Thyroid gland (tissue), 4 donors: Measurements from ENCODE around the gene SLC12A8. TPM values are rescaled to one million over a fixed set of nuclear protein-coding genes. Genes with fewer than 3 reads are reported as not detected.
"Not testable (repeated sequence)": the region's sequence is repeated elsewhere in the genome, so short reads cannot be mapped to it uniquely, and the experiment has no call there.

Source experiments
- DNase-seq, 2 donors: peaks; one replicate each; pipeline ENCODE4 v3.0.0-alpha.2; 2019
- H3K27ac ChIP-seq, 3 donors: fragments of 200-600 bp; sonication (generic); 1 replicate in 2 of 3; 2 replicates in 1 of 3; pipeline ENCODE4 v1.5.1; 2016 to 2019; ENCODE audit warnings: mild to moderate bottlenecking in 1 of 3, moderate library complexity in 1 of 3
- H3K27me3 ChIP-seq: fragments of 200-600 bp; sonication (generic); one replicate; pipeline ENCODE4 v1.5.1; 2019
- H3K36me3 ChIP-seq, 2 donors: fragments of 200-600 bp; sonication (generic); one replicate each; pipeline ENCODE4 v1.5.1; 2016 to 2019
- H3K4me1 ChIP-seq, 2 donors: fragments of 200-600 bp; sonication (generic); one replicate each; pipeline ENCODE4 v1.5.1; 2017 to 2019
- H3K4me3 ChIP-seq, 3 donors: fragments of 200-600 bp; sonication (generic); replicated peaks in 1 of 3; 1 replicate in 2 of 3; 2 replicates in 1 of 3; pipeline ENCODE4 v1.5.1; 2016; ENCODE audit warnings: mild to moderate bottlenecking in 1 of 3
- H3K9me3 ChIP-seq: fragments of 200-600 bp; sonication (generic); one replicate; pipeline ENCODE4 v1.5.1; 2017
- CTCF ChIP-seq, 6 experiments: fragments of 200-600 bp in 3 of 6; fragments of 450-650 bp in 3 of 6; sonication (generic) in 3 of 6; IDR thresholded peaks; one replicate each; pipeline ENCODE4 v1.5.1; 2016 to 2019; ENCODE audit warnings: antibody characterized with exemption in 6 of 6, mild to moderate bottlenecking in 2 of 6, inconsistent platforms in 1 of 6, moderate library complexity in 1 of 6
- POLR2A ChIP-seq, 2 donors: fragments of 450-650 bp; IDR thresholded peaks; one replicate each; pipeline ENCODE4 v1.6.1; 2017; ENCODE audit warnings: antibody characterized with exemption in 2 of 2, mild to moderate bottlenecking in 2 of 2, moderate library complexity in 1 of 2
- WGBS, 2 donors: methylation state at CpG; one replicate each; pipeline ENCODE4 v1.1.5; 2017; 5-methylcytosine and 5-hydroxymethylcytosine counted together
- intact Hi-C: fragments of 100-400 bp; cut with DNase I; formaldehyde crosslinking; loops from one replicate; pipeline ENCODE4 v1.15.1; 2023
- total RNA-seq, 4 donors: library from RNA; depleted of rRNA; stranded (reverse); fragments of >200 nt; gene quantifications; one replicate each; pipeline ENCODE4 v1.2.3, GENCODE V29; 2016

The SLC12A8 gene
- total RNA-seq, 4 donors from 2014 or later: 71.2 to 136 (median 99.2) TPM

GRCh38 chr3:125085166-125085565 is 127.4 kb downstream of the SLC12A8 start:
- Histone ChIP-seq H3K27ac (peak overlapping the region in 1 of 3 donors; percentile 39), H3K4me3 (no peak overlapping the region), H3K36me3 (peaks cover 0 to 13% of the 10 kb centered on the region in 2 donors), H3K4me1 (peaks cover 0 to 12% of the 10 kb centered on the region in 2 donors), H3K27me3 (no peaks in the 10 kb centered on the region), H3K9me3 (no peaks in the 10 kb centered on the region)
- intact Hi-C loops: no loop called here
- TF ChIP-seq CTCF (IDR thresholded peaks at IDR 0.05): no peak
- no peak for TF ChIP-seq POLR2A (IDR thresholded peaks at IDR 0.05)
- no peak for DNase-seq

- H3K4me3 ChIP-seq: no peak overlapping the region
- intact Hi-C loops: no loop called here
- H3K27ac ChIP-seq: no peak overlapping the region
- H3K27me3 ChIP-seq: no peaks in the 10 kb centered on the region
- DNase-seq: no peak
- TF ChIP-seq CTCF (IDR thresholded peaks at IDR 0.05) (no peak), POLR2A (IDR thresholded peaks at IDR 0.05) (no peak)
- H3K4me1 ChIP-seq: peaks cover 0 to 12% of the 10 kb centered on the region in 2 donors
- peaks cover 0 to 23% of the 10 kb centered on the region in 2 donors for H3K36me3 ChIP-seq
- no peaks in the 10 kb centered on the region for H3K9me3 ChIP-seq
- WGBS, 2 donors: 83 to 86% methylated on average over 10 of the region's 10 CpGs
Measured at GRCh38 chr3:125083776-125084175, 128.8 kb downstream of the SLC12A8 start.

GRCh38 chr3:125082339-125082738 is 130.2 kb downstream of the SLC12A8 start:
- 84 to 91% methylated on average over 4 of the region's 4 CpGs for WGBS, 2 donors
- H3K27ac ChIP-seq, H3K9me3 ChIP-seq, H3K4me3 ChIP-seq, DNase-seq, H3K27me3 ChIP-seq, intact Hi-C loops: not testable (repeated sequence)
- Histone ChIP-seq H3K36me3 (peaks cover under 1 to 28% of the 10 kb centered on the region in 2 donors), H3K4me1 (peaks cover 0 to 12% of the 10 kb centered on the region in 2 donors)

- 100% methylated on average over 1 of the region's 1 CpG for WGBS, 2 donors
- TF ChIP-seq CTCF (IDR thresholded peaks at IDR 0.05): no peak
- no peak for TF ChIP-seq POLR2A (IDR thresholded peaks at IDR 0.05)
- intact Hi-C loops: no loop called here
Measured at GRCh38 chr3:125080077-125080476, 132.5 kb downstream of the SLC12A8 start.

GRCh38 chr3:125079675-125080045 is 132.9 kb downstream of the SLC12A8 start:
- intact Hi-C loops: no loop called here
- TF ChIP-seq POLR2A (IDR thresholded peaks at IDR 0.05): no peak
- no peak for TF ChIP-seq CTCF (IDR thresholded peaks at IDR 0.05)
- Histone ChIP-seq H3K27ac (no peak overlapping the region), H3K4me3 (no peak overlapping the region), H3K9me3 (no peaks in the 10 kb centered on the region), H3K27me3 (no peaks in the 10 kb centered on the region), H3K4me1 (no peaks in the 10 kb centered on the region), H3K36me3 (peaks cover 6 to 37% of the 10 kb centered on the region in 2 donors)
- no peak for DNase-seq
- 89 to 91% methylated on average over 1 of the region's 1 CpG for WGBS, 2 donors

More at GRCh38 chr3:125080077-125080476, 132.5 kb downstream of the SLC12A8 start:
- Histone ChIP-seq H3K4me3 (no peak overlapping the region), H3K36me3 (peaks cover 6 to 33% of the 10 kb centered on the region in 2 donors), H3K9me3 (no peaks in the 10 kb centered on the region), H3K27me3 (no peaks in the 10 kb centered on the region), H3K27ac (no peak overlapping the region), H3K4me1 (peaks cover 0 to 2% of the 10 kb centered on the region in 2 donors)
- no peak for DNase-seq
